T follicular helper cell (primary cell): ENCODE measurements around the gene GPRIN1.
A peak's percentile ranks its signal among the peaks of the same experiment; 100 is the strongest.

Experiments used
- DNase-seq: peaks from one replicate; pipeline ENCODE4 v3.0.0-alpha.2; 2020; ENCODE audit warnings: low read depth
- total RNA-seq, 2 experiments: gene quantifications; one replicate each; lab custom pipeline; 2026; lab: John Stamatoyannopoulos, UW

Gene GPRIN1
- 3.4 to 4.6 reads per million in 2 experiments for total RNA-seq

DNA sequence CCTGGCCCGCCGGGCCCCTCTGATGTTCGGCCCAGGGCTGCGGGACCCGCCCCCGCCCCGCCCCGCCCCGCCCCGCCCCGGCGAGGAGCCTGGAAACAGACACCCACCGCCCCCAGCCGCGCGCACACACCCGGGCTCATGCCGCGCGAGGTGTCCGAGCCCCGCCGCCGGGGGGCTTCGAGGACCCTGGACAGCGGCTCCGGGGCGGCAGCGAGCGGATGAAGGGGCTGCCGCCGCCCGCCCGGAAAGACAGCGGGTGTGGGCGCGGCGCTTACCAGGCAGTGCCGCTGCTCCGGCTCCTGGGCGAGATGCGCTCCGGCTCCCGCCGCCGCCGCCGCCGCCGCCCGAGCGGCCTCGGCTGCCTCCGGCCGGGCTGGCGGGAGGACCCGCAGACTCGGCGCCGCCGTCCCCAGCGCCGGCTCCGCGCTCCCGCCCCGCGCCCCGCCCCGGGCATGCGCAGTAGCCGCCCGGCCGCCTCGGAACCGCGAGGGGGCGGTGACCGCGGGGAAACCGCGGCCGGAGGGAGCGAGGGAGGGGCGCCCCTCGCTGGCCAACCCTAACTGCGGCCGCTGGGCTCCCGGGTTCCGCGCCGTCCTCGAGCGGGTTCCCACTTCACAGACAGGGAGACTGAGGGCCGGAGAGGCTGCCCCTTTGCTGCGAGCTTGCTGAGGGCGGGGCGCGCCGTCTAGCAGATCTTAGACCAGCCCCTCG, at the start of gene GPRIN1:
TSS of gene GPRIN1 (minus strand) at position 433 of the 711 bp plus-strand sequence. CDS start 10,322 bp downstream, outside the sequence.
- no peak for DNase-seq

DNA sequence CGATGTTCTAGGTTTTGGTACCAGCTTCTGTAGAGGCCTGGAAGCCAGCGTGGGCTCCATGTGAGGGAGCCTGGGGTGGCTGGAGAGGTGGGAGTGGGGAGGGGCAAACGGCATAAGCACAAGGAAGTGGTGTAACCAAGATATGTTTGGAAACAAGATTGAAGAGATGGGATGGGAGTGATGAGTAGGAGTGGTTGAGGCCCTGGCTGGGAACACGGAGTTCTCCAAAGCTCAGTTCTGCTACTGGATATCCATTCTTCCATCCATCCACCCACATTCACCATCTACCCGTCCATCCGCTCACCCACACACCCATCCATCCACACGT, 49.5 kb upstream of the GPRIN1 start:
- no peak for DNase-seq

DNA sequence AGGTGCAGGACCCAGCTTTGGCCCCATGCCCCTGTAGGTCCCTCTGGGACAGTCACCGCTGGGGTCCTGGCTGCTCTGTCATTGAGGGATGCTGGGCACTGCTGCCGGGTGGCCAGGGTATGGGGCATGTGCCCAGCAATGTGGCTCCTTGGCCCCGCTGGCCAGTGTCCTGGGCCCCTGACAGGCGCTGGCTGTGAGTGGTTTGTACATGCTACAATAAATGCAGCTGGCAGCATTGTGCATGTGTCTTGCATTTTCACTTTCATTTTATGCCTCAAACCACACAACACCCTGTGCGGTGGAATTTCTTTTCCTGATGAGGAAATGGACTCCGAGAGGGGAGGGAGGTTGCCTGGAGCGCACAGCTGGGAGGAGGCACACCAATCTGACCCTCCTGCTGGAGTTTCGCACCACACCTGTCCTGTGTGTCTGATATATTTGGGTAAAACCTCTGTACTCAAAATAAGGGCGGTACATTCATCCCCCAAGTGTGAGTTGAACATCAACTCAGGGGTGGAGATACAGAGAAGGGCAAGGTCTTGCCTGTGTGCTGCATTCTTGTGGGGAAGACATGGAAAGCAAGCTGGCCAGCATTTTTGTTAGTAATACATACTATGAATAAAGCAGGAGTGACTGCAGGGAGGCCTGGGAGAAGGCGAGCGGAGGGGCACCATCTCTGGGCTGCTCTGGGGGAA, 49.0 kb upstream of the GPRIN1 start:
- no peak for DNase-seq

DNA sequence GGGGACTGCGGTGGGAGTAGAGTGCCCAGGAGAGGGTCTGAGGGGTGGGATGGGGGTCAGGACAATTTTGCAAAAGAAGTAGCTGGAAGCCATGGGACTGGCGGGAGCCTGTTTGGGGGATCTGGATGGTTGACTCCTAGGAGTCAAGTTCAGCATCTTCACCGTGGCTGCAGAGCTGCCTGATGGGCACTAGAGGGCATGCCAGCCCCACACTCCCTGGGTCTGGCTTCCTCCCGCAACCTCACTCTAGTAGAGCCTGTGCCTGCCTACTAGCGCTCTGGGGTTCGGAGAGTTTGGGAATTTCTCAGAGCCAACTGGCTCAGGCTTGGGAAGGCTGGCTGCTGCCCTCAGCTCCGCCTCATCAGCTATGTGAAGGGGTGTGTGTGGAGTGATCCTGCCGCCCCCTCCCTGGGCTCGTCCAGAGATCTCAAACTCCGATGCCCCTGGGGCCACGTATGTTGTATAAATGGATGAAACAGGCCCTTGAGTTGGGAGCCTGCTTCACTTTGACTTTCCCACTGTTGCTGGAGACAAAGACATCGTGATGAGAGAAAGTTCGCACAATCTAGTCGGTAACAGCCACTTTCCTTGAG, 48.1 kb upstream of the GPRIN1 start:
- peak; percentile 42 for DNase-seq

DNA sequence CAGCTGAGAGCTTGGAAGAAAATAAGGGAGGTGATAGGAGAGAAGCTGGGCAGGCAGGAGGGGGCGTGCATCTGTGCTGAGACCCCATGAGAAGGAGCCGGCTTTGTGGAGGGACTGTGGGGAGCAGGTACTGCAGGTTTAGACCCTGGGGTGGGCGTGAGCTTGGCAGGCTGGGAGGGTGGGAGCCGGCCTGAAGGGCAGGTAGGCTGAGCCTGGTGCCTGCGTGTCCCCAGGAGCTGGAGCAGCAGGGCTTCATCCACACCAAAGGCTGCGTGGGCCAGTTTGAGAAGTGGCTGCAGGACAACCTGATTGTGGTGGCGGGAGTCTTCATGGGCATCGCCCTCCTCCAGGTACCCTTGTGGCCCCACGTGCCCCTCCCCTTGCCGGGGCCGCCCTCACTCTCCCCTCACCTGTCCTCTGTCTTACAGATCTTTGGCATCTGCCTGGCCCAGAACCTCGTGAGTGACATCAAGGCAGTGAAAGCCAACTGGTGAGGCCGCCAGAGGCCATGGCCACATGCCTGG, 46.6 kb upstream of the GPRIN1 start:
- no peak for DNase-seq

DNA sequence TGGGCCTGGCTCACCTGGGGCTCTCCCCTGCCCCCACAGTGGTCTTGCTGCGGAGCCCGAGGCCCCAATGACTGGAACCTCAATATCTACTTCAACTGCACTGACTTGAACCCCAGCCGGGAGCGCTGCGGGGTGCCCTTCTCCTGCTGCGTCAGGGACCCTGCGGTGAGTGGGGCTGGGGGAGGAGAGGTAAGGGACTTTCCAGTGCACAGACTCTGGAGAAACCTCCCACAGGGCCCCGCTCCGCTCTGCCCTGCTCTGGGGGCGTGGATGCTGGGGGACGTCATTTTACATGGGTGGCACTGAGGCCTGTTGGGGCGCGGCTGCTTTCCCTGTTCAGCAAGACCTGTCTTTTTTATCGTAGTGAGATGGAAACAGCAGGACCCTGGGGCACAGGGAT, 44.9 kb upstream of the GPRIN1 start:
- no peak for DNase-seq

DNA sequence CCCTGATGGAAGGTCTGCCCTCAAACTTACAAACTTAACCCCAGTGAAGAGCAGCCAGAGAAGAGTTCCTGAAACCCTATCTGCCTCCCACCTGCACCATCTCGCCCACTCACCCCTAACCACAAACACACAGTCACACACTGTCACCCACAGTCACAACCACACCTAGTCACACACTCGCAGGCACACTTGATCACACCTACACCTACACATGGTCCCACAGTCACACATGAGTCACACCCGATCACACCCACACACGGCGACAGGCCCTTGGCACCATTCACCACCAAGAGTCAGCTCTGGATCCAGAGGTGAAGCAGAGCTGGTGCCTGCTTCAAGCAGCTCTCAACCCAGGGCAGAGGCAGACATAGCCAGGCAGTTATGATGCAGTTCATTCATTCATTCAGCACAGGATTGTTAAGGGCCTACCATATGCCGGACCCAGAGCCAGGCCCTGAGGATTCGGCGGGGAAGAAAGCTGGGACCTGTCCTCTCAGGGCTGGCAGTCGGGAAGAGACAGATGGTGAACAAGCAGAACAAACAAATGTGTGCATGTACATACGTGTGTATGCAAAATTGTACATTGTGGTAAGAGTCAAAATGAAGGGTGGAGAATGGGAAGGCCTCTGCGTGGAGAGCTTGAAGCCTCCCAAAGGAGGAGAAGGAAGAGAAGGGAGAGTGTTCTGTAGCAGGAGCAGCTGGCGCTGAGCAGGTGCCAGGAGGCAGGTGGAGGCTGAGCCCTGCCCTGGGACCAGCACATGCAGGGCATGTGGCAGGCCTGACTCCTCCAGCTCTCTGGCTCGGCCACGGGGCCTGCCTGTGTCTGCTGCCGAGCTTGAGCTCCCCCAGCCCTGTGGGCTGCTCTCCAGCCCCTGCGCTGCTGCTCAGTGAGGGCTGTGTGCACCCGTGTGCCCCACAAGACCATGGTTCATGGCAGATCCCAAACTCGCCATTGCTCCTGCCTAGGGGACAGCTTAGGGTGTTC, 43.7 kb upstream of the GPRIN1 start:
- no peak for DNase-seq

DNA sequence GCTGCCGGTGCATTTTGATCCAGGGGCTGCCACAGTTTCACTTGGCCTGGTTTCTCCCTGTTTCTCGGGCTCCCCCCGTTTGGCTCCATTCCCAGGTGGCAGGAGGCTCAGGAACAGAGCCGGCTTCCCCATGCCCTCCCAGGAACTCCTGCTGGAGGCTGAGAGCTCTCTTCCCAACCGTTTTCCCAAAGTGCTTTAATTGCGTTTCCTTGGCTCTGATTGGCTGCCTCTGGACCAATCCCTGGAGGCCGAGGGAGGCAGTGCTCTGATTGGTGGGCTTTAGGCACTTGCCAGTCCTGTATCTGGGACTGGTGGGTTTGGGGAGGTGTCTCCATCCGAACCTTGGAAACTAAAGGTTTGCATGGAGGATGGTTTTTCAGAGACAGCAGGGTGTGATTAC, 42.2 kb upstream of the GPRIN1 start:
- DNase-seq, result no peak

DNA sequence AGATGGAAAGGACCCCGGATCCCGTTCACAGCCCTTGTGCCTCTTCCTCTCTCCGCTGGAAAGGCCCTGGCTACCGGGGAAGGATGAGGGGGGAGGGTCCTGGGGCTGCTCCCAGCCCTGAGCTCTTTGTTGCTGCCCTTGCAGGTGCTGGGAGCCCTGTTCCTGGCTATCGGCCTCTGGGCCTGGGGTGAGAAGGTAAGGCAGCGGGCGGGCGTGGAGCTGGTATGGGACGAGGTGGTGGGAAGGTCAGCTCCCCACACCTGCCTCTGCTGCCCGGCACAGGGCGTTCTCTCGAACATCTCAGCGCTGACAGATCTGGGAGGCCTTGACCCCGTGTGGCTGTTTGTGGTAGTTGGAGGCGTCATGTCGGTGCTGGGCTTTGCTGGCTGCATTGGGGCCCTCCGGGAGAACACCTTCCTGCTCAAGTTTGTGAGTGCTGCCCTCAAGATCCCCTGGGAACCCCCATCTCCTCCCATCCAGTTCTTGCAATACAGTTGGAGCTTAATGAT, 41.6 kb upstream of the GPRIN1 start:
- no peak for DNase-seq

DNA sequence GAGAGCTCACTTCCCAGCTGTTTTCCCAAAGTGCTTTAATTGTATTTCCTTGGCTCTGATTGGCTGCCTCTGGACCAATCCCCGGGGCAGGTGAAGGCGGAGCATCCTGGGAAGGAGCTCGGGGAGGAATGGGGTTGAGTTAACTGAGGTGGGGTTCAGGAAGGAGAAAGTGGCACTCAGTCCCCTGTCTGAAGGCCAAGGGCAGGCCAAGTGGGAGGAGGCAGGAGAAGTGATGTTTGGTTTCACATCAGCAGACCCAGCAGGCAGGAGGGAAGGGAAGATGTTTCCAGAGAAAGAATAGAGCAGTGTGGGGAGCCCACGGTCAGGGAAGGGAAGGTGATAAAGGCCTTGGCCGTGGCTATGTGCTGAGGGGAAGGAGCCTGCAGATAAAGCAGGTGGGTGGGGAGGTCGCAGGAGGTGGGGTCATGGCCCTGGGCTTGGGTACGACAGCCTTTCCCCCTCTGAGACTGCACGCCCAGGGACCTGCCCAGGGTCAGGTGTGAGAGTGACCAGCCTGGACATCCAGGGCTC, 40.5 kb upstream of the GPRIN1 start:
- no peak for DNase-seq

DNA sequence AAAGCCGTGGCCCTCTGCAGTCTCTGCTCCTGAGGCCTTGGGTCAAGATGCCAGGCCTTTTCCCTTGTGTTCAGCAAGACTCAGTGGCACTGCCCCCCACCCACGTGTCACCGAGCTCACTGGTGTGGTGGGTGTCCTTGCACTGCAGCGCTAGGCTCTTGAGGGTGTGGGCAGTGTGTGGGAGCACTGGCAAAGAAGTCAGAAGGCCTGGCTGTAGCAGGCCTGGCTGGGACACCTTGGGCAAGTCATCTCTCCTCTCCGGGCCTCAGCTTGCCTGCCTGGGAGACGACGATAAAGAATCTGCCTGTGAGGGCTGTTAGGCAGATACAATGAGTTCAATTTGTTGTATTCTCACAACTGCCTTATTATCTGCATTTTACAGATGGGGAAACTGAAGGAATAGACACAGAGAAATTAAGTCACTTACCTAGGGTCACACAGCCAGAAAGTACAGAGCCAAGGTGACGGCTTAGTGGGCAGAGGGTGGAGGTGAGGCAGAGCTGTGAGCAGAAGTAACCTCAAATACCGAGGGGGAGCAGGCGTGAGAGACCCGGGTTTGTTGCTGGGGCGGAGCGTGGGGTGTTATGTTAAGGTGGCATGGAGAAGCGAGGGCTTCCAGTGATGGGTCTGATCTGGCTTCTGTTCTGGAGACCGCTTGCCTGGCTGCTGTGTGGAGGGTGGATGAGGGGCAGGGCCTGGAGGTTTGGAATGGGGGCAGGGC, 38.7 kb upstream of the GPRIN1 start:
- no peak for DNase-seq

DNA sequence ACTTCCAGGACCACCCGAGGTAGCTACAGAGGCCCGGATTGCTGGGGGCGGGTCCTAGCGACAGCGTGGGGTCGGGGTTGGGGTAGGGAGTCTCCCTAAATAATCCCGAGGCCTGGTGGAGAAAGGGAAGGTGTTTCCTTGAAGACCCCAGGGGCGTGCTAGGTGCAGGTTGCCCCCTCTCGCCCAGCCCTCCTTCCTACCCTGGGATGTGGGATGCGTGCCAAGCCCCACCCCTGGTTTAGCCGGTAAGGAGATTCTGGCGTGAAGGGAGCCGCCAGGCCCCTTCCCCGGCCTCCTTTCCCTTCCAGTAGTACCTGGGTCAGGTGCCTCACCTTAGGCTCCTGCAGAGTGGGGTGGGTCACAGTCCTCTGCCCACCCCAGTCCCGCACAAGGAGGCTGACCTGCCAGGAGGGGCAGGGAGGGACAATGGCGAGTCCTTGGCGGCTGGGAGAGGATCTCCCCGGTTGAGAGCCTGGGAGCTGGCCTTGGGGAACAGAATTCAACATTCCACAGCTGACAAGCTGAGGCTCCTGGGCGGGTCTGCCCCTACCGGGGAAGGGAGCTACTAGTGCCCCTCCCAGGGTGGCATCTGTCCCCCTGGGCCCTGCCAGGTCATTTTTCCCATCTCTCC, 38.0 kb upstream of the GPRIN1 start:
- no peak for DNase-seq

DNA sequence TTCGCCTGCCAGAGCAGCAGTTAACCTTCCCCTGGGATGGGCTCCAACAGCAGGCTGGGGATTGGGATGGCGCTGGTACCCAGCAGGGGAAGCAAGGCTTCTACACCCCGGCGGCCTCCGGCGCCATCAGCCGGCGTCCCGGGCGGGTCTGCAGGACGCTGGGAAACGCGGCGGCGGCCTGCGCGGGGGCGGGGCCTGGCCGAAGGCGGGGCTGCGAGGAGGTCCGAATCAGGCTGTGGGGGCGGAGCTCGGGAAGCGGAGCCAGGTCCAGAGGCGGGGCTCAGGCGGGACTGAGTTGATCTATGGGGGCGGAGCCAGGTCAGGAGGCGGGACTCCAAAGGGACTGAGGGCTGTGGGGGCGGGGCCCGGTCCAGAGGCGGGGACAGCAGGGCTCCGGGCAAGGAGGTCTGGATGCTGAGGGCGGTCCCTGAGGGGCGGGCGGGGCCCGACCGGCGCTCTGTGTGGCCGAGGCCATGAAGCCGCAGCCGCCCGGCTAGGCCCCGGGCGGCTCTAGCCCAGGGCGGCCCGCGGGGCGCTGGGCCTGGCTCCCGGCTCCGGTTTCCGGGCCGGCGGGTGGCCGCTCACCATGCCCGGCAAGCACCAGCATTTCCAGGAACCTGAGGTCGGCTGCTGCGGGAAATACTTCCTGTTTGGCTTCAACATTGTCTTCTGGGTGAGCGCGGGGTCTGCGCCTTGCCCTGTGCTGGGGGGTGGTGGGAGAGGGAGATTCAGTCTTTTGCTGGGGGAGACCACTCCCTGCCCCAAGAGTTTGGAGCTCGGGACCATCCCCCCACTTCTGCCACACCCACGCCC, 37.3 kb upstream of the GPRIN1 start, which contains the start of gene TSPAN17:
TSS of gene TSPAN17 (plus strand) at position 455 of the 813 bp plus-strand sequence. CDS start at position 587, 132 bp downstream.
- peak; percentile 95 for DNase-seq

DNA sequence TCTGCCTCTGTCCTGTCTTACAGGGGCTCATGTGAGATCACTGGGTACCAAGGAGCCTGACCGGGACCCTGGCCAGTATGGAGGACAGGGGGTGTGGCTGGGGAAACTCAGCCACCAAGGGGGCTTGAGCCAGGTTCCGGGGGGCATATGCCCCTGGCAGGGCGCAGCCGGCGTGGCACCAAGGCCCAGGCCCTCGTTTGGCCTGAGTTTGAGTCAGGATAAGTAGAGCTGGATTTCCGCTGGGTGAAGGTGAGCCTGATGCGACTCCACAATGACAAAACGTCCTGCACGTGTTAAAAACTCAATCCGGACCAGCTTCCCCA, 36.7 kb upstream of the GPRIN1 start:
- DNase-seq, result no peak

DNA sequence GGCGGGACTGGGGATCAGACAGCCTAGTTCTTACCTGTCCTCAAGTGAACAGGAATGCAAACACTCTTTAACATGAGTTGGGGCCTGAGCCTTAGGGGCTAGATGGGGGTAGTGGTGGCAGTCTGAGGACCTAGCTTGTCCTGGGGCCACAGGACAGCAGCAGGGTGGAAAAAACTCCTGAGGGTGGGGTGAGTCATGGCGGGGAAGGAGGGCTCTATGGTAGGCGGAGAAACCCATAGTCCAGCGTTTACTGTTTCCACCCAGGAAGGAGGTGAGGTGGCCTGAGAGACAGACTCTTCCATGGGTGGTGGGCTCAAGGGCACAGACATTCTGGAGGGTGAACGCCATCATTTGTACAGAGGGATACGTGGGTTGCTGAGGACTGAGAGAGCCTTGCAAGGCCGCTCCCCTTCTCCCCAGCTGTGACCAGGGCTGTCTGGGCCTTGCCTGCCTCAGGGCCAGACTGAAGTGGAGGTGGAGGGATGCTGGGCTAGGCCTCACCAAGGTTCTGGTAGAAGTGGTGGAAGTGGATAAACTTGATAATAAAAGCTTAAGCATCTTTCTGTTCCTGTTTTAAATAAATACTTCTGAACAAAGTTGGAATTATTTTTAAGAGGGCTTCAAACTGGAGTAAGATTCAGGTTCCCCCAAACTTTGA, 36.2 kb upstream of the GPRIN1 start:
- no peak for DNase-seq

DNA sequence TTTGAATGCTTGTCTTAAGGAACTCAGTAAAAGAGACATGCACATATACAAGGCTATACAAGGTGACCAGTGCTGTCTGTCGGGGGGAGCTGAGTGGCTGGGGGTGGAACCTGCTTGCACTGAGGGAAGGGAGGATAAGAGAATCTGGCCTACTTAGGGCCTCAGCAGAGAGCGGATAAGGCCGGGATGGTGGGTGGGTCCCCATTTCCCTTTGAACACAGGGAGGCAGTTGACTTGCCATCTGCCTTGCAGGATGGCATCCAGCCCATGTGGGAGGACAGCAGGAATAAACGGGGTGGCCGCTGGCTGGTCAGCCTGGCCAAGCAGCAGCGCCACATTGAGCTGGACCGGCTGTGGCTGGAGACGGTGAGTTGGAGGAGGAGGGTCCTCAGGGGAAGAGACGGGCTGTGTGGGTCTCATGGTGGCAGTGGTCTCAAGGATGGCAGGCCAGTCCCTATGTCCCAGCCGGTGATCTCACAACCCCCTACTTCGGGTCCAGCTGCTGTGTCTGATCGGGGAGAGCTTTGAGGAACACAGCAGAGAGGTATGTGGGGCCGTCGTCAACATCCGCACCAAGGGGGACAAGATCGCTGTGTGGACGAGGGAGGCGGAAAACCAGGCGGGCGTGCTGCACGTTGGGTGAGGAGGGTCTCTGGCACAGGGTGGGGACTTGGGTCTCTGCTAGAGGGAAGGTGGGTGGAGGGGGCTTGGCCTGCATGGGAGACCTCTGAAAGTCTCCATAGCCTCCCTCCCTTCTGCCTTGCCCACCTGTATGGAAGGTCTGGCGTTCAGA, 35.1 kb upstream of the GPRIN1 start:
- DNase-seq, result no peak

DNA sequence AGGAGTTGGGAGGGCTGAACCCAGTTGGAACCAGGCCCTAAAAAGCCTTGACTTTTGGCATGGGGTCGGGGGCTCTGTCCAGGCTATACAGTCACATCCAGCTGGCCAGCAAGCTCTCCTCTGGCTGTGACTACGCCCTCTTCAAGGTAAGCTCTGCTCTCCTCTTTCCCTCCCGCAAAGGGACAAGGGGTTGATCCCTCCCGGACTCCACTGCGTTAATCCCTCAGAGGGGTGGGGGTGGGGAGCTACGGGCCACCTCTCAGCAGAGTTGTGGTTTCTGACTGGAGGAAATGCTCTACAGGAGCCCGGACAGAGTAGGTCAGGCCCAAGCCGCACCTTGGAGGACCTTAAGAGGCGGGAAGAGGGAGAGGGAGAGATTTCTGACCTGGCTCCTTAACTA, 34.3 kb upstream of the GPRIN1 start:
- DNase-seq, result no peak
